Measurements from ENCODE around the gene LSR. TPM values are rescaled to one million over a fixed set of nuclear protein-coding genes. Genes with fewer than 3 reads are reported as not detected.

Gene LSR
- total RNA-seq, 1 donor from 2014 or later = 2.8 TPM

- intact Hi-C loops (cut with micrococcal nuclease) = loop anchor here (5.0 kb wide), 1 partner anchor 34 kb away; no protein-coding TSS in a partner anchor
- no peak overlapping the region for H3K27ac Mint-ChIP-seq
- H3K27me3 Mint-ChIP-seq = peaks cover 60% of the 10 kb centered on the region
- no peak for DNase-seq
- H3K4me1 Mint-ChIP-seq = peaks cover 19% of the 10 kb centered on the region
- H3K4me3 Mint-ChIP-seq = peak overlapping the region; percentile 79
- H3K9me3 Mint-ChIP-seq = peaks cover 3% of the 10 kb centered on the region
- peaks cover 4% of the 10 kb centered on the region for H3K36me3 Mint-ChIP-seq (ENCODE audit: low read depth)
These were observed 2.2 kb upstream of the LSR start for GRCh38 chr19:35246466-35247092.

DNA sequence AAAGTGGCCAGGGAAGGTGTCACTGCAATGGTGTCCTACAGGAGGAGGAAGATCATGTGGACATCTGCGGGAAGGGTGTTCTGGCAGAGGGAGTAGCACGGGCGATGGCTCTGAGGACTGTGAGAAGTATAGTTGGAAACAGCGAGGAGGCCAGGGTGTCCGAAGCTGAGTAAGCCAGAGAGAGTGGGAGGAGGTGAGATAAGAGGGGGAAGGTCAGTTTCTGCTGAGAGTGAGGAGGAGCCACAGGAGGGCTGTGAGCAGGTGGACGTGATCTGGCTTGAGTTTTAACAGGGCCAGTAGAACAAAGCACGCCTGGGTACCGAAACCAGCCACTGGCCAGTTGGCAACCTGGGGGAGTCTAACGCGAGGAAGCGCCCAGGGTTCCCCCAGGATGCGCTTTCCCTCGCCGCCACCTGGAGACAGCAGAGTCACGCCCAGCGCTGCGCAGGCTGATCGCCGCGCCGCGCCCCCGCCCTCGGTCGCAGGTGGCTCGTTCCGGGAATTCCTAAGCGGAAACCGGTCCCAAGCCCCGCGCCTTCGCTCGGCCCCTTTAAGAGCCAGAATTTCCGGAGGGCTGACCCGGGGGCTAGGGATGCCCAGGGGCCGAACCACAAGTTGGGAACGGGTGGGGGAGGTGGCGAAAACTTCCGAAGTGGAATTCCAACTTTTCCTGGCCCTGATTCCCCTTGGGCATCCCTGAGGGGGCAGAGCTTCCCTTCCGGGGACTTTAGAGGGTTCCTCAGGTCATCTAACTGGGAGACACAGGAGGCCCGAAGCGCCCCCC, 1.1 kb upstream of the LSR start:
- H3K4me1 Mint-ChIP-seq = peaks cover 19% of the 10 kb centered on the region
- no peak overlapping the region for H3K27ac Mint-ChIP-seq
- peaks cover 3% of the 10 kb centered on the region for H3K9me3 Mint-ChIP-seq
- peak overlapping the region; percentile 79 for H3K4me3 Mint-ChIP-seq
- H3K36me3 Mint-ChIP-seq (ENCODE audit: low read depth) = peaks cover 4% of the 10 kb centered on the region
- DNase-seq = peak; percentile 82
- intact Hi-C loops (cut with micrococcal nuclease) = loop anchor here (5.0 kb wide), 1 partner anchor 35 kb away; no protein-coding TSS in a partner anchor
- peaks cover 56% of the 10 kb centered on the region for H3K27me3 Mint-ChIP-seq

GRCh38 chr19:35249146-35249847, 495 bp downstream of the LSR start:
- peak overlapping the region; percentile 79 for H3K4me3 Mint-ChIP-seq
- intact Hi-C loops (cut with micrococcal nuclease) = loop anchor here (5.0 kb wide), 1 partner anchor 37 kb away; no protein-coding TSS in a partner anchor
- no peak for DNase-seq
- peaks cover 42% of the 10 kb centered on the region for H3K27me3 Mint-ChIP-seq
- no peak overlapping the region for H3K27ac Mint-ChIP-seq
- H3K9me3 Mint-ChIP-seq = peaks cover 3% of the 10 kb centered on the region
- peaks cover 4% of the 10 kb centered on the region for H3K36me3 Mint-ChIP-seq (ENCODE audit: low read depth)
- H3K4me1 Mint-ChIP-seq = peaks cover 19% of the 10 kb centered on the region

DNA sequence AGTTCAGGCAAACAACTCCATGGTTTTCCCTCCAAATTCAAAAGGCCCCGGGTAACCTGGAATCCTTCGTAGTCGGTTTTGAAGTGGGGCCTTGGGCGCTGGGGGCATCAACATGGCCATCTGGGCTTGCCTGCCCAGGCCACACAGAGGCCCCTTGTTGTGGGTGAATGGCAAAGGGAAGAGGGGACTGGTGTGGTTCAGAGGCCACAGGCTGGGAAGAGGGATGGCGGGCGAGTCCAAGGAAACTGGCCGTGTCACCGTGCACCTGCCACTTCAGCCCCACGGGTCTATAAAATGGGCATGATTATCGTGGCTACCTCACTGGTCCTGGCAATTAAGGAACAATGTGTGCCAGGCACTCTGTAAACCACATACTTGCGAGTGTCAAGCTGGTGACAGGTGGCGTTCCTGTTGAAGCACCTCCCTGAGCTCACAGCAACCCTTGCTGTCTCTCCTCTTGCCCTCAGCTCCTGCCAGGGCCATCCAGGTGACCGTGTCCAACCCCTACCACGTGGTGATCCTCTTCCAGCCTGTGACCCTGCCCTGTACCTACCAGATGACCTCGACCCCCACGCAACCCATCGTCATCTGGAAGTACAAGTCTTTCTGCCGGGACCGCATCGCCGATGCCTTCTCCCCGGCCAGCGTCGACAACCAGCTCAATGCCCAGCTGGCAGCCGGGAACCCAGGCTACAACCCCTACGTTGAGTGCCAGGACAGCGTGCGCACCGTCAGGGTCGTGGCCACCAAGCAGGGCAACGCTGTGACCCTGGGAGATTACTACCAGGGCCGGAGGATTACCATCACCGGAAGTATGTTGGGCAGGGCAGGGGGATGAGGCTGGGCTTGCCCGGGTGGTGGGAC, 1.3 kb downstream of the LSR start:
- peaks cover 36% of the 10 kb centered on the region for H3K27me3 Mint-ChIP-seq
- intact Hi-C loops (cut with micrococcal nuclease) = loop anchor here (5.0 kb wide), 1 partner anchor 38 kb away; no protein-coding TSS in a partner anchor
- H3K4me1 Mint-ChIP-seq = peaks cover 19% of the 10 kb centered on the region
- H3K9me3 Mint-ChIP-seq = peaks cover 3% of the 10 kb centered on the region
- H3K27ac Mint-ChIP-seq = no peak overlapping the region
- peaks cover 4% of the 10 kb centered on the region for H3K36me3 Mint-ChIP-seq (ENCODE audit: low read depth)
- peak overlapping the region; percentile 79 for H3K4me3 Mint-ChIP-seq
- DNase-seq = no peak

DNA sequence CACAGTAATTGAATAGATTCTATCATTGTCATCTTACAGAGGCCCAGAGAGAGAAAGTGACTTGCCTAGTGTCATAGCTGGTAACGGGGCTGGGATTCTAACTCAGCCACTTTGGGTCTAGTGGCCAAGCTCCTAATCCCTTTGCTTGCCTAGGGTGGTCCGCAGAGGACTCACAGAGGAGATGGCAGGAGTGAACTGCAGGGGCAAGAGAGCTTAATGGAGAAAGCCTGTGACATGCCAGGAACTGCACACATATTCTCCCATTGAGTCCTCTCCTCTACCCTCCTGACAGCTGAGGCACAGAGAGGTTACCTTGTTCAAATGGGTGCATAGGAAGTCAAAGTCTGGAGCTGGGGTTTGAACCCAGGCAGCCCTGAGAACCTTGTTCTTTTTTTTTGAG, 2.7 kb downstream of the LSR start:
- no peak overlapping the region for H3K4me3 Mint-ChIP-seq
- peaks cover 30% of the 10 kb centered on the region for H3K27me3 Mint-ChIP-seq
- H3K4me1 Mint-ChIP-seq = peaks cover 19% of the 10 kb centered on the region
- H3K9me3 Mint-ChIP-seq = no peaks in the 10 kb centered on the region
- H3K36me3 Mint-ChIP-seq (ENCODE audit: low read depth) = no peaks in the 10 kb centered on the region
- no peak for DNase-seq
- H3K27ac Mint-ChIP-seq = no peak overlapping the region
- intact Hi-C loops (cut with micrococcal nuclease) = no loop called here

- no peaks in the 10 kb centered on the region for H3K9me3 Mint-ChIP-seq
- H3K27me3 Mint-ChIP-seq = peaks cover 17% of the 10 kb centered on the region
- peaks cover 17% of the 10 kb centered on the region for H3K4me1 Mint-ChIP-seq
- DNase-seq = no peak
- no peaks in the 10 kb centered on the region for H3K36me3 Mint-ChIP-seq (ENCODE audit: low read depth)
- no peak overlapping the region for H3K4me3 Mint-ChIP-seq
- H3K27ac Mint-ChIP-seq = no peak overlapping the region
- intact Hi-C loops (cut with micrococcal nuclease) = no loop called here
These were observed 4.8 kb downstream of the LSR start for GRCh38 chr19:35253316-35254286.

DNA sequence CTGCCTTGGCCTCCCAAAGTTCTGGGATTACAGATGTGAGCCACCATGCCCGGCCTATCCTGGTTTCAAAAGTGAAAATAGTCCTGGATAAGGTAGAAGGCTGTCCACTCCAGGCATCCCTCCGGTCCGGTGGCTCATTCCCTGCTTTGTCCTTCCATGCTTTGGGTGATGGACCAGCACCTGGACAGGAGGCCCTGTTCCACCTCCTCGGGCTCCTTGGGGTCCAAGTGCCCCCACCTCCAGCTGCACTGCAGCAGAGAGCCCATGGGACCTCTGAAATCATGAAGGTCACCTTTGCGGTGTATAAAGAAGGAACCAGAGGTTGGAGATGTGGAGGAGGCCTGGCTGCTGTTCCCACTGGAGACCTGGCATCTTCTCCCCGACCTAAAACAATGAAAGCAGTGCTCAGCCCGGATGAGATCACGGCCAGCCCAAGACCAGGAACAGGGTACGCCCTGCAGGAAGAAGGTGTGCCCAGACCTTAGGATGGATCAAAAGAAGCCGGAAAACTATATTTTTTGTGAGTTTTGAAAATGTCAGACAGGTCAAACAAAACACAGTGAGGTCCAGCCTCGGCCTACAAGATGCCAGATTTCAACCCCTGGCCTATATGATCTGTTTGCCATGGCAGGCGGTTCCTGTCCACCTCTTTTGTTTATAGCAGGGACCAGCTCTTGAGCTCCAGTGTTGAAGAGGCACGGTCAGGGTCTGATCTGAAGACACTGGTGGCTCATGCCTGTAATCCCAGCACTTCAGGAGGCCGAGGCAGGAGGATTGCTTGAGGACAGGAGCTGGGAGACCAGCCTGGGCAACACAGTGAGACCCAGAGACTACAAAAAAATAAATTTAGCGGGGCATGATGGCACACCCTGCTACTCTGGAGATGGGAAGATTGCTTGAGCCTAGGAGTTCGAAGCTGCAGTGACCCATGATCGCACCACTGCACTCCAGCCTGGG, 5.8 kb downstream of the LSR start:
- intact Hi-C loops (cut with micrococcal nuclease) = no loop called here
- Mint-ChIP-seq H3K36me3 (ENCODE audit: low read depth) (no peaks in the 10 kb centered on the region), H3K9me3 (no peaks in the 10 kb centered on the region), H3K27ac (no peak overlapping the region), H3K4me1 (peaks cover 9% of the 10 kb centered on the region), H3K4me3 (no peak overlapping the region), H3K27me3 (peaks cover 8% of the 10 kb centered on the region)
- DNase-seq = no peak

GRCh38 chr19:35256566-35256965, 7.8 kb downstream of the LSR start:
- intact Hi-C loops (cut with micrococcal nuclease) = no loop called here
- Mint-ChIP-seq H3K4me3 (no peak overlapping the region), H3K4me1 (peaks cover 6% of the 10 kb centered on the region), H3K36me3 (ENCODE audit: low read depth) (no peaks in the 10 kb centered on the region), H3K27ac (no peak overlapping the region), H3K27me3 (no peaks in the 10 kb centered on the region), H3K9me3 (no peaks in the 10 kb centered on the region)
- no peak for DNase-seq

DNA sequence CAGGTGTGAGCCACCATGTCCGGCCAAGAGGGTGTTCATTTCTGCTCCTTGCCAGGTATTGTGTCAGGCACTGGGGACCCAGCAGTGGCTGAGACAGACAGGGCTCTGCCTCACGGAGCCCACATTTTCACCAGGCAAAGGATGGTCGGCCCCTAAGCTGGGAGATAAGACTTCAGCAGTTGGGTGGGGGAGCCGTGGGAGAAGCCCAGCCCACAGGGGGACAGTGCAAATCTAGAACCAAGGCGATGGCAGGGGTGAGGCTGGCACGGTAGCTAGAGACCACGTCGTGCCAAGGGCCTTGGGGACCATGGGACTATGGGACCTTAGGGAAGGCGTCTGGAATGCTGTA, 8.3 kb downstream of the LSR start:
- no peak overlapping the region for H3K27ac Mint-ChIP-seq
- H3K9me3 Mint-ChIP-seq = no peaks in the 10 kb centered on the region
- H3K27me3 Mint-ChIP-seq = no peaks in the 10 kb centered on the region
- H3K36me3 Mint-ChIP-seq (ENCODE audit: low read depth) = no peaks in the 10 kb centered on the region
- no peak for DNase-seq
- no peak overlapping the region for H3K4me3 Mint-ChIP-seq
- intact Hi-C loops (cut with micrococcal nuclease) = no loop called here
- peaks cover 6% of the 10 kb centered on the region for H3K4me1 Mint-ChIP-seq

- Mint-ChIP-seq H3K27ac (no peak overlapping the region), H3K27me3 (no peaks in the 10 kb centered on the region), H3K4me1 (peaks cover 13% of the 10 kb centered on the region), H3K36me3 (ENCODE audit: low read depth) (peaks cover 7% of the 10 kb centered on the region), H3K4me3 (no peak overlapping the region), H3K9me3 (no peaks in the 10 kb centered on the region)
- intact Hi-C loops (cut with micrococcal nuclease) = no loop called here
- DNase-seq = no peak
These were observed 12.0 kb downstream of the LSR start for GRCh38 chr19:35260694-35261304.

- H3K36me3 Mint-ChIP-seq (ENCODE audit: low read depth) = peaks cover 12% of the 10 kb centered on the region
- no peaks in the 10 kb centered on the region for H3K9me3 Mint-ChIP-seq
- H3K27ac Mint-ChIP-seq = no peak overlapping the region
- H3K4me3 Mint-ChIP-seq = no peak overlapping the region
- intact Hi-C loops (cut with micrococcal nuclease) = no loop called here
- peaks cover 17% of the 10 kb centered on the region for H3K4me1 Mint-ChIP-seq
- DNase-seq = no peak
- no peaks in the 10 kb centered on the region for H3K27me3 Mint-ChIP-seq
These were observed 12.7 kb downstream of the LSR start for GRCh38 chr19:35261356-35262100.
